NCI-H1048 (cell line): ENCODE measurements around the gene PDK3.

Experiments
- DNase-seq: peaks from one replicate; lab custom pipeline; 2025; lab: John Stamatoyannopoulos, UW

The PDK3 gene

GRCh38 chrX:24553011-24553410 lies 87.9 kb downstream of the PDK3 start:
- no peak for DNase-seq

GRCh38 chrX:24561121-24561520 lies 96.0 kb downstream of the PDK3 start:
- no peak for DNase-seq

- DNase-seq, result no peak
Observed at GRCh38 chrX:24563291-24564010, 98.4 kb downstream of the PDK3 start.

GRCh38 chrX:24566240-24566639 lies 101.2 kb downstream of the PDK3 start:
- no peak for DNase-seq

GRCh38 chrX:24567169-24567568 lies 102.1 kb downstream of the PDK3 start:
- DNase-seq, result no peak

- DNase-seq, result no peak
Observed at GRCh38 chrX:24574743-24575142, 109.7 kb downstream of the PDK3 start.

GRCh38 chrX:24575496-24575895 lies 110.4 kb downstream of the PDK3 start:
- DNase-seq, result no peak

- DNase-seq, result no peak
Observed at GRCh38 chrX:24577091-24577490, 112.0 kb downstream of the PDK3 start.
